Gastrocnemius medialis (tissue), 4 donors: ENCODE data around the gene SLC10A7. TPM values are rescaled to one million over a fixed set of nuclear protein-coding genes. Genes with fewer than 3 reads are reported as not detected.

Experiments used
- ATAC-seq, 2 donors: fragments of 150-250 bp; one replicate each; pipeline ENCODE4 v1.9.1; 2016
- DNase-seq, 2 donors: peaks; one replicate each; pipeline ENCODE4 v3.0.0-alpha.2; 2019
- H3K27ac ChIP-seq, 4 donors: fragments of 200-600 bp; sonication (generic); 1 replicate in 1 of 4; 2 replicates in 3 of 4; pipeline ENCODE4 v1.5.1; 2016 to 2018; ENCODE audit warnings: mild to moderate bottlenecking in 2 of 4, moderate library complexity in 1 of 4
- H3K27me3 ChIP-seq, 3 donors: fragments of 200-600 bp; sonication (generic) in 2 of 3; 1 replicate in 1 of 3; 2 replicates in 2 of 3; pipeline versions ENCODE4 v1.5.1 to v1.6.0; 2016 to 2019; ENCODE audit warnings: mild to moderate bottlenecking in 1 of 3, moderate library complexity in 1 of 3
- H3K36me3 ChIP-seq, 2 donors: fragments of 200-600 bp; sonication (generic) in 1 of 2; one replicate each; pipeline ENCODE4 v1.5.1; 2017 to 2018
- H3K4me1 ChIP-seq, 2 donors: fragments of 200-600 bp; sonication (generic) in 1 of 2; one replicate each; pipeline ENCODE4 v1.5.1; 2016 to 2017; ENCODE audit warnings: mild to moderate bottlenecking in 2 of 2
- H3K4me3 ChIP-seq, 4 donors: fragments of 200-600 bp; sonication (generic) in 3 of 4; 1 replicate in 1 of 4; 2 replicates in 3 of 4; pipeline ENCODE4 v1.5.1; 2016 to 2019; ENCODE audit warnings: mild to moderate bottlenecking in 2 of 4
- H3K9me3 ChIP-seq, 3 donors: fragments of 200-600 bp; sonication (generic) in 2 of 3; 1 replicate in 1 of 3; 2 replicates in 2 of 3; pipeline ENCODE4 v1.5.1; 2016 to 2019
- CTCF ChIP-seq, 5 experiments: fragments of 450-650 bp in 3 of 5; fragments of 200-600 bp in 2 of 5; sonication (generic) in 2 of 5; IDR thresholded peaks in 4 of 5; conservative IDR thresholded peaks in 1 of 5; 1 replicate in 4 of 5; 2 replicates in 1 of 5; pipeline ENCODE4 v1.5.1; 2016 to 2019; ENCODE audit warnings: antibody characterized with exemption in 5 of 5, mild to moderate bottlenecking in 3 of 5, moderate library complexity in 3 of 5
- POLR2A ChIP-seq, 2 donors: fragments of 450-650 bp; IDR thresholded peaks; one replicate each; pipeline ENCODE4 v1.6.1; 2017; ENCODE audit warnings: antibody characterized with exemption in 2 of 2, mild to moderate bottlenecking in 2 of 2, moderate library complexity in 2 of 2
- in situ Hi-C, 4 donors: fragments of 200-750 bp; cut with MboI; loops; one replicate each; pipeline versions ENCODE4 v1.15.0 to v1.8.0; 2017; ENCODE audit warnings: low sequenced_read_pairs in 4 of 4
- intact Hi-C: fragments of 100-400 bp; cut with DNase I; formaldehyde crosslinking; loops from one replicate; pipeline ENCODE4 v1.15.1; 2023; ENCODE audit warnings: low total_unique reads
- total RNA-seq, 4 donors: library from RNA; depleted of rRNA; stranded (reverse); fragments of >200 nt; gene quantifications; one replicate each; pipeline versions ENCODE4 v1.1.0 to v1.2.3, GENCODE V29; 2016

SLC10A7 gene
- total RNA-seq, 4 donors from 2014 or later = 2.1 to 6.0 (median 2.3) TPM

GRCh38 chr4:146488495-146489174 is 33.1 kb downstream of the SLC10A7 start:
- no peak for DNase-seq
- Histone ChIP-seq H3K4me1 (no peaks in the 10 kb centered on the region), H3K9me3 (peaks cover 0 to 2% (median 0%) of the 10 kb centered on the region in 3 donors), H3K27ac (no peak overlapping the region), H3K4me3 (no peak overlapping the region), H3K27me3 (no peaks in the 10 kb centered on the region), H3K36me3 (no peaks in the 10 kb centered on the region)
- ATAC-seq = no peak
- TF ChIP-seq CTCF (IDR thresholded peaks at IDR 0.05 in 4 of 5, conservative IDR thresholded peaks at IDR 0.05 in 1 of 5) (no peak), POLR2A (IDR thresholded peaks at IDR 0.05) (no peak)
- in situ Hi-C loops (no loop called here), intact Hi-C loops (no loop called here)

GRCh38 chr4:146486565-146486964 is 35.2 kb downstream of the SLC10A7 start:
- H3K36me3 ChIP-seq = no peaks in the 10 kb centered on the region
- intact Hi-C loops (no loop called here), in situ Hi-C loops (no loop called here)
- DNase-seq = no peak
- H3K27ac ChIP-seq = no peak overlapping the region
- no peaks in the 10 kb centered on the region for H3K4me1 ChIP-seq
- peaks cover 0 to 16% (median 0%) of the 10 kb centered on the region in 3 donors for H3K9me3 ChIP-seq
- H3K27me3 ChIP-seq = no peaks in the 10 kb centered on the region
- no peak overlapping the region for H3K4me3 ChIP-seq
- TF ChIP-seq CTCF (IDR thresholded peaks at IDR 0.05 in 4 of 5, conservative IDR thresholded peaks at IDR 0.05 in 1 of 5) = no peak
- no peak for TF ChIP-seq POLR2A (IDR thresholded peaks at IDR 0.05)
- ATAC-seq = no peak

GRCh38 chr4:146485968-146486367 is 35.8 kb downstream of the SLC10A7 start:
- Histone ChIP-seq H3K9me3 (peaks cover 0 to 16% (median 0%) of the 10 kb centered on the region in 3 donors), H3K27ac (no peak overlapping the region), H3K27me3 (no peaks in the 10 kb centered on the region), H3K4me3 (no peak overlapping the region), H3K36me3 (no peaks in the 10 kb centered on the region), H3K4me1 (no peaks in the 10 kb centered on the region)
- DNase-seq = no peak
- TF ChIP-seq CTCF (IDR thresholded peaks at IDR 0.05 in 4 of 5, conservative IDR thresholded peaks at IDR 0.05 in 1 of 5) (no peak), POLR2A (IDR thresholded peaks at IDR 0.05) (no peak)
- in situ Hi-C loops = no loop called here
- ATAC-seq = no peak
- intact Hi-C loops = no loop called here

GRCh38 chr4:146482788-146483187 is 39.0 kb downstream of the SLC10A7 start:
- H3K27me3 ChIP-seq = no peaks in the 10 kb centered on the region
- H3K4me1 ChIP-seq = no peaks in the 10 kb centered on the region
- no peak overlapping the region for H3K27ac ChIP-seq
- in situ Hi-C loops (no loop called here), intact Hi-C loops (no loop called here)
- DNase-seq (no peak), ATAC-seq (no peak)
- no peak for TF ChIP-seq CTCF (IDR thresholded peaks at IDR 0.05 in 4 of 5, conservative IDR thresholded peaks at IDR 0.05 in 1 of 5)
- TF ChIP-seq POLR2A (IDR thresholded peaks at IDR 0.05) = no peak
- no peaks in the 10 kb centered on the region for H3K36me3 ChIP-seq
- peaks cover 0 to 16% (median 0%) of the 10 kb centered on the region in 3 donors for H3K9me3 ChIP-seq
- no peak overlapping the region for H3K4me3 ChIP-seq

- intact Hi-C loops (no loop called here), in situ Hi-C loops (no loop called here)
- TF ChIP-seq CTCF (IDR thresholded peaks at IDR 0.05 in 4 of 5, conservative IDR thresholded peaks at IDR 0.05 in 1 of 5) (no peak), POLR2A (IDR thresholded peaks at IDR 0.05) (no peak)
- H3K4me1 ChIP-seq = no peaks in the 10 kb centered on the region
- H3K27me3 ChIP-seq = no peaks in the 10 kb centered on the region
- no peak overlapping the region for H3K27ac ChIP-seq
- H3K36me3 ChIP-seq = no peaks in the 10 kb centered on the region
- ATAC-seq (no peak), DNase-seq (no peak)
- peaks cover 0 to 16% (median 0%) of the 10 kb centered on the region in 3 donors for H3K9me3 ChIP-seq
- H3K4me3 ChIP-seq = no peak overlapping the region
Measured at GRCh38 chr4:146481246-146481645, 40.5 kb downstream of the SLC10A7 start.
